ENCODE data around the gene F8.

Gene F8

GRCh38 chrX:155022585-155022984 is at the start of gene F8:
Gene F8 (minus strand): TSS chrX:155022723. CDS start chrX:155022552, 171 bp downstream.
- DNase-seq: no peak

DNA sequence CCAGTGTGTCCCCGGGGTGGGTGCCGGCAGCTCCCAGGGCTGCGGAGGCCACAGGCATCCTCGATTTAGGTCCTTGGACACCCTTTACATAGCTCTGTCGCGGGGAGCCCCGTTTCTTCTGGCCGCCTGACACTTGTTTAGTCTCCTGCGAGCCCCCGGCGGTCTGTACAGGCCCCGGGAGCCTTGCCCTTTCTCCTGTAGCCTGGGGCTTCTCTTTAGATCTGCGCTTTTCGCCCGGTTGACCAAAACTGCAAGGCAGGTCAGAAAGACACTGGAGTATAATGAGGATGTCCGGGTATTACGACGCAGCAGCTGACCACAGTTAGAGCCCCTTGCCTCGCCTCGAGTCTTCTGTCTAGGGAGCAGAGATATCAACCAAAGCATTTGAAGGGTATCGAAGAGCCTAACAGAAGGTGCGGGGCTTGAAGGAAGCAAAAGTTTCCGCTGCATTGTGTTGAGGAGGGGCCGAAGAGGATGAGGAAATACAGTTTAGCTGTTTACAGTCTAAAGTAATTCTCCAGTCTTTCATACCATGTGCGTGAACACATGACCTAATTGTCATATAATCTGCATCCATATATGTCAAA is 49.3 kb upstream of the F8 start:
- DNase-seq: peak; percentile 7

GRCh38 chrX:155070975-155071693 is 48.6 kb upstream of the F8 start, which contains the start of the genes BRCC3, CMC4 and MTCP1:
Gene BRCC3 (plus strand): TSS chrX:155071508. CDS start chrX:155071528, 20 bp downstream.
Gene CMC4 (minus strand): TSS chrX:155071136. CDS start chrX:155064023, 7,113 bp downstream.
Gene MTCP1 (minus strand): TSS chrX:155071136. CDS start chrX:155066010, 5,126 bp downstream.
- peak; percentile 82 for DNase-seq

DNA sequence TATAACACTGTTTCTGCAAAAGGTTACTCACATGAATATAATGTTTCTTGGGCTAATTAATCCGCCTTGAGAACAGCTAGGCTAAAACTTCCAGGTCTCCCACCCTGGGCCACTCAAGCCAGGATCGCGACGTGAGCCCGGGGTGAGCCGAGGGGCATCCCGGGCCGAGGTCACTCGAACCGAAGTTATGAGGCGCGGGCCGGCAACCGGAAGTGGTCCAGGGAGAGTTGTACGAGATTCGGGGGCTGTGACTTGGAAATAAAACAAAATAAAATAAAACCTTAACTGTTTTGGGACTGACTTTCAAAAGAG is 48.1 kb upstream of the F8 start:
- DNase-seq: no peak

DNA sequence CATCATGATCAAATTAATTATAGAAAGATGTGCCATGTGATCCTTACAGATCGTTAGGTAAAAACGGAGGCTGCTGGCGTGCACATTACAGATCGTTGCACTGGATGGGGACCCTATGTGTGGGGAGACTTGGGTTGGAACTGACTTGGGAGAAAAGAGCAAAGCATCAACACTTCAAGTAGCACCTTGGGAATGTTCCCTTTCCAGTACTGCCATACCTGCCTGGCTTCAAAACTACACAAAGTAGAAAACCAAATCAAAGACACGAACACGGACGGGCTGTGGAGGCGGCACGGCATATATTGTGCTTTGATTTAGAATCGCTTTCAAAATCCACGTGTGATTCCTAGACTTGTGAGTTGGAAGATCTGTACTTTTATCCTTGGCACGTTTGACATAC is 47.5 kb upstream of the F8 start:
- DNase-seq: no peak

DNA sequence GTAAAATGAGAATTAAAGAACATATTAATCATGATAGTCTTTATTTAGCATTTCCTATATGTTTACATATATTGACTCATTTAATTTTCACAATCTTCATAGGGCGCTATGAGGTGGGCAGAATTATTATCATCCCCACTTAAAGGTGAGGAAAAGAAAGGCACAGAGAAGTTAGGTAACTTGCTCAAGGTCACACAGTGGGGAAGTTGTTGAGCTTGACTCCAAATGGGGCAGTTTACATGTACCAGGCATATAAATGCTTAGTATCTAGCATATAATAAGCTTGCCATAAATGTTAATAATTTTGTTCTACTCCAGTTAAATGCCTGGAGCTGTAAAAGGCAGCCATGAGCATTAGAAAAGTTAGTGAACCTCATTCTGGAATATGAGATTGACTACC is 46.9 kb upstream of the F8 start:
- DNase-seq: no peak

GRCh38 chrX:155068165-155068564 is 45.6 kb upstream of the F8 start:
- no peak for DNase-seq

DNA sequence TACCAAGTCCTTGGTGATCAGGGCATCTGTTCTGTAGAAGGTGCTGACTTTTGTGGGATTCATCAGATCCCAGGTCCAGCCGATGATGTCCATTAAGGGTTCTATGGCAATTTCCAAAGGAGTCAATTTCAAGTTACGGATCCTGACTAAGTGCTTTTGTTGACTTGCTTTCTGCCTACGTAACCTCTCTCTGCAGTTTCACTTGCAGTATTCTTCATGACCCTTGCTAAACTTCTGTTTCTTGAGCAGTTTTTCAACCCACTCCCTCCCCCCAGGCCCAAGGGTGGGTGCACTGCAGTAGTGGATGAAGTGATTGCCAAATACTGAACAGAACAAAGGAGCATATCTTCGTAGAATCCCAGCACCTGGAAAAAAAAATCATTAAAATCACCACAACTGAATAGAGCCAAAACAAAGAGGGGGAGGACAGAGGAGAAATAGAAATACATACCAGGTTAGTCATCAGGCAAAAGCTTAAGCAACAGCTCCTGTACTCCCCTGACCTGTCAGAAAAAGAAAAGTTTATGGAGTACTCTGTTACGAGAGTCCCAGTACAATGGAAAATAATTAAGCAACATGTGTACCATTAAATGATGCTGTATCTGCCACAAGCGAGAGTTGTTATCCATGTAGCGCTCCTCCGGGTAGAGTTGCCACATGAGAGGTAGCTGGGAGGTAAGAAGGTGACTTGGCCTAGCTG is 42.7 kb upstream of the F8 start:
- no peak for DNase-seq

DNA sequence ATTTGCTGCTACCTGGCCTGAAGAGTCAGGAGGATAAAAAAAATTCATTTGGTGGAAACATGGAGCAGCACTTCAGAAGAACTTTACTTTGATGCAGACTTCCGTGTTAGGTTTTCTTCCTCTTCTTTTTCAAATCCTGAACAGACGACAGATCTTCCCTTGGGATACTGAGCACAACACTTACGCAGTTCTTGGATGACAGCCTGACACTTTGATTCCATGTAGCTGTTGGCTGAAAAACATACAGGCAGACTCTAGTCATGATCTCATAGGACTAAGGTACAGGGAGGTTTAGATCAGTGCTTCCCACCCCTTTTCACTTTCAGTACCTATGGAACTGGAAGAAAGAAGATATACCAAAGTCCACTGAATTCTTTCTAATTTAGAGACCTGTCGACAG is 39.2 kb upstream of the F8 start:
- DNase-seq: no peak

DNA sequence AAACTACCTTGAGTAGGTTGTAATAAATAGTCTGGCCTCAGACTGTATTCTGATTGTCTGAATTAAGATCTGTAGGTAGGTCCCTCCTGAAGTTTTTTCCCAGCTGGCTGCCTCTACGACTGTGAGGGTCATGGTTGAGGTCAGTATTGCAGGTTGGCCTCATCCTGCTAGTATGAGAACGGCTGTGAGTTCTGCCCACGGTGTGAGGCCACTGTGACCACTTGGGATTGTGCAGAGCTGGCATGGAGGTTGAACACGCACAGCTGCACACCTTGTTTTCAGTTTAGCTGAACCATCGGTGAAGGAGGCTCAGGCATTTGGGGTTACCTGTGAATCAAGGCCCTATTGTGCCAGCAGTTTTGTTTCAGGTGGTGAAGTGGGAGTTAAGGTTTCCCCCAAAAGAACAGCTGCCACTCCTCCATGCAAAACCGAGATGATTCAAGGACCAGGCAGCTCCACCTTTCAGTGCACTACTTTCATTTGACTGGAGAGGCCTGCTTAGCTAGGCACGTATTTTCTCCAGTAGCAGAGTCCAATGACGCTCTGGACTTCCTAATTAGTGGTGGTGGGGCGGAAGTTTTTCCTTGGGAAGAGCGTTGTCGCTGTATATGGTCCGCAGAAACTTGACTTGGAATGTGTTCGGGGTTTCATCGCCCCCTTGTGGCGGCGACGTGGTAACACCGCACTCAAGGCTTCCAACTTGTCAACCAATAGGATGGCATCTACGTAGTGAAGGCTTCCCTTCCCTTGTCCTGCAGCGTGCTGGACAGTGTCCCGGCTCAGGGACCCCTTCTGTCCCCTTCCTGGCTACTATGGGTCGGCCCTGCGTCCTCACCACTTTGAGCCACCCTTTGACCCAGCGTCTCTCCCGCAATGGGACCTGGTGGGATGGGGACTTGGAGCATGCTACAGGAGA is 34.6 kb upstream of the F8 start:
- DNase-seq: peak; percentile 60

DNA sequence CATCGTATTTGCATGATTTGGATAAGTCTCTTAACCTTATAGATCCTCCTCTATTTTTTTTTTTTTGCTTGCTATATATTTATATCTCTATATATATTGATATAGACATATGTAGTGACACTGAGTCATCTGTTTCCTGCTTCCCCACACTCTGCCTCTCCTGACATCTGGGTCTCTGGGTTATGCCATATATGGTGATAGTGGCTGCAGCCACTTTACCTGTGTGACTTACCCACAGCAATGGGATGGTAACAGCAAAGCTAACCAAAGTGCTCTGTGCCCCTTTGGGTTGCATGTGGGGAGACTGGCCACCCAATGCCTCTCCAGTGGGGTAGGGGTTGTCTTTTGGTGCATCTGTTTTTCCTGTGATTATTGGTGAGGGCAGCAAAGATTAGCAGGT is 33.9 kb upstream of the F8 start:
- DNase-seq: peak; percentile 13

DNA sequence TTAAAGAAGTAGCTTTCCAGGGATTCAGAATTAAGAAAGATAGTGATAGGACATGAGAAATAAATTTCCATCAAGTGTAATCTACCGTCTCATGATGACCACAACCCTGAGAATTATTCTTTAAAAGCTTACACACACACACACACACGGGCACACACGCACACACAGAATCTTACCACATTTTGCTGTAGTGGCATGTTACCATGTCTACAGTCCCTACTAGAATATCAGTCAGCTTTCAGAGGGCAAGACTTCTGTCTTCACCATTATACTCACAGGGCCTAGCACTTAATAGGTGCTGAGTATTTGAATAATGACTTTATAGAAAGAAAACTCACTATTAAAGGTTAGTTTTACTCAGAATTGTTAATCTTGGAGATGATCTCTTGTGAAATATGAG is 33.0 kb upstream of the F8 start:
- no peak for DNase-seq

GRCh38 chrX:155054255-155054654 is 31.7 kb upstream of the F8 start:
- DNase-seq: no peak

DNA sequence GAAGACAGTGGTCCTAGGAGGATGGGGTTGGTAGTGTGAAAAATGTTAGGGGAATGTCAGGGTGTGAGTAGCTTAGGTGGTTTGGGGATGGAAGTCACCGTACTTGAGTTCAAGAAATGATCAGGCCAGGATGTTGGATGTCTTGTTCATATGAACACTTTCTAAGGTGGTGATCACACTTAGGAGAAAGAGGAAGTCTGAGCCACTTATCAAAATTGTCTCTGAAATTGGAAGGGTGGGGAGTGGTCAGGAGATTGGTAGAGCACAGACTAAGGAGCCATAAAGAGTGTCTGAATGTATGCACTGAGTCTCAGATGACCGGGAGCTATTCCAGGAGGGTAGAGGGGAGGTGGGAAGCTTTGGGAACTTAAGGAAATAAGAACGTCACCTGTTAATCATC is 31.1 kb upstream of the F8 start:
- no peak for DNase-seq

GRCh38 chrX:155052738-155053498 is 30.4 kb upstream of the F8 start:
- DNase-seq: no peak

GRCh38 chrX:155048977-155049619 is 26.6 kb upstream of the F8 start:
- peak; percentile 58 for DNase-seq

GRCh38 chrX:155046811-155047528 is 24.4 kb upstream of the F8 start:
- DNase-seq: no peak

- DNase-seq: no peak
These were observed 23.7 kb upstream of the F8 start for GRCh38 chrX:155046129-155046810.

GRCh38 chrX:155035688-155036087 is 13.2 kb upstream of the F8 start:
- DNase-seq: no peak

- no peak for DNase-seq
These were observed 9.1 kb upstream of the F8 start for GRCh38 chrX:155031657-155032056.
